HG03558 (cell line): ENCODE results near the gene CAPG.
A peak's percentile ranks its signal among the peaks of the same experiment; 100 is the strongest.

ENCODE experiments used
- ATAC-seq: cut with Tn5 transposase; IDR thresholded peaks from one replicate; pipeline ENCODE4 v1.9.1; 2021; ENCODE audit warnings: moderate number of reproducible peaks; ENCODE audit not compliant: unreplicated experiment; ENCODE audit errors: extremely low read depth

The CAPG gene

DNA sequence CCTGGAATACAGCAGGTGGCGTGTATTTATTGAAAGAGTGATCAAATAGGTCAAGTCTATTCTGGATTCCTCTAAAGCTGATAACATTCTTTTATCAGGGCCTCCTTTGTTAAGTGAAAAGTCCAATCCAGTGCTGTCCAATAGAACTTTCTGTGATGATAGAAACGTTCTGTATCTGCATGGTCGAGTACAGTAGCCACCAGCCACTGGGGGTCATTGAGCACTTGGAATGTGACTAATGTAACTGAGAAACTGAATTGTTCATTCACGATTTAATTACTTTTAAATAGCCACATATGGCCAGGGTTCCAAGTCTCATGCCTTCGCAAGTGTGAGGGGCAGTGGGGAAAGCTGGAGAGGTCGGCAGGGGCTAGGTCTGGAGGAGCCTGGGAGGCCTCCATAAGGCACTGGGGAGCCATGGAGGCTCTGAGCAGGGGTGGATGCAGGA, 28.9 kb upstream of the CAPG start:
- no peak for ATAC-seq

DNA sequence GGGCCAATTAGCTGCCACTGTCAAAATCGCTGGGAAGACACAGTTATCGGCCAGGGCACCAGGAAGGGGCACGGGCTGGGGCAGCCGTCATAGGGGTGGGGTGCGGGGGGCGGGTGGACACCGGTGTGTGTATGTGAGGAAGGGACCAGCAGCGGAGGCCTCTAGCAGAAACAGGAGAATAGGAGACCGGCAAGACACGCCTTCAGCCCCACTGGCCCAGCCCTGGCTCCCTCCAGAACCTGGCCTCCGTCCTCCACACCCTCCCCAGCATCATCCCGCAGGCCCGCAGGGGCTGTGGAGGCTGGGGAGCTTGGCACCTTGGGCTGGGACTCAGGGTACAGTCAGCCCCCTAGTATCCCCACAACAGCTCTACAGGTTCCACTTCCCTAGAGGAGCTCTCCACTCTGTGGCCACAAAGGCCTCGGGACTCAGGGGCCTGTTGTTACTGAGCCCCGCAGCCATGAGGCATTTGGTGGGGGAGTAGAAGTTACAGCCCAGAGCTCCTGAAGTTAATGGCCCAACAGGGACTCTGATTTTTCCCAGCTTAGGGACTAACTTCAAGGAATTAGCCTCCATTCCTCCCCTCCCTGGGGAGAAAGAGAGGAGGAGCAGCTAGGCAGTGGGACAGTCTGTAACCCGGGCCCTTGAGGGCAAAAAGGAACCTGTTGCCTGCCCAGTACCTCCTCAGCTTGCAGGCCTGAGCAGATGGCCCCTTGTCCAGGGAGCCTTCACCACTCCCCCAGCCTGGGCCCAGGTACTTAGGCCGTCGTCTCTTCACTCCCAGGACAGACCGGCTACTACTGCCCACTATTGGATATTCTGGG, 28.2 kb upstream of the CAPG start:
- no peak for ATAC-seq

DNA sequence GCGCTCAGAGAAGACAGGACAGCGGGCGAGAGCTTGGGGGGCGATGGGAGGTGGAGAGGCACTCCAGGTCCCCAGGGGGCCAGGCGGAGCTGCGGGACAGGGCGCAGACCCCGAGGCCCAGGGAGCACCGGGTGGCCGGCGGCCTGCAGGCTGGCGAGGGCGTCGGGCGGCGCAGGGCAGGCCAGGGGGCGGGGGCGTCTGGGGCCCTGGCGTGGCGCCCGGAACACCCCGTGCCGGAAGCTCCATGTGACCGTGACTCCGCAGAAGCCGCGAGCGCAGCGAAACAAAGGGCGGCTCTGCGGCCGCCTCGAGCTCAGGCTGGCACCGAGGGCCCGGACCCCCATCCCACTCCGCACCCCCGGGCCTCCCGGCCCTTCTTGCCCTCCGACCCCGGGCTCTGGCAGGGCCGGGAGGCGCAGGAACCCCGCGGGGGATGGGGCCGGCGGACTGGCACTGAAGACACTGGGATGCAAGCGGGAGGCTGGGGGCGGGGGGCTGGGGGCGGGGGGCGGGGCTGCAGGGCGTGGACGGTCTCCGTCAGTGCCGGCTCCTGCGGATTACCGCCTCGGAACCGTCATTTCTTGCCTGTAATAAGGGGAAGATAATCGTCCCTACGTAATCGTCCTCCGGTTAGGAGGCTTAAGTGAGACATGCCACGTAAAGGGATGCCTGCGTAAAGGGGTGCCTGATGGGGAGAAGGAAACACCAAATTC, 27.5 kb upstream of the CAPG start:
- peak; percentile 68 for ATAC-seq

GRCh38 chr2:85436836-85437487, 26.8 kb upstream of the CAPG start:
- ATAC-seq, result no peak

GRCh38 chr2:85435981-85436835, 26.0 kb upstream of the CAPG start:
- no peak for ATAC-seq

- no peak for ATAC-seq
Observed at GRCh38 chr2:85435220-85435958, 25.2 kb upstream of the CAPG start.

DNA sequence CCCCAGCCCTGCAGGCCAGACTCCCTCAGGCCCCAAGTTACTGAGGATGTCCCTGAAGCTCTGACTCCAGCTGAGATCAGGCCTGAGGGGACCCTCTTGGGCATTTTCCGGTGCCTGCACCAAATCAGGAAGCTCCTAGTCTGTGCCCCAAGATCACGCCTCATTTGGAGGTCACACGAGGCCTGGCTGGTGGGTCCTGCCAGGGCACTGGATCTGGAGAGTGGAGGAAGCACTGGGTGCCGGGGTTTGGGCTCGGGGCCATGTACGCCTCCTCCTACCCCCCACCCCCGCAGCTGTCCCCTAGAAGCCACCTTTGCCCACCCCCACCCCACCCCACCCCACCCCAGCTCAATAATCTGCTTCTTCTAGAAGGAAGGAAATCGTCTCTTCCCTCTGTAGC, 24.5 kb upstream of the CAPG start:
- ATAC-seq, result no peak

DNA sequence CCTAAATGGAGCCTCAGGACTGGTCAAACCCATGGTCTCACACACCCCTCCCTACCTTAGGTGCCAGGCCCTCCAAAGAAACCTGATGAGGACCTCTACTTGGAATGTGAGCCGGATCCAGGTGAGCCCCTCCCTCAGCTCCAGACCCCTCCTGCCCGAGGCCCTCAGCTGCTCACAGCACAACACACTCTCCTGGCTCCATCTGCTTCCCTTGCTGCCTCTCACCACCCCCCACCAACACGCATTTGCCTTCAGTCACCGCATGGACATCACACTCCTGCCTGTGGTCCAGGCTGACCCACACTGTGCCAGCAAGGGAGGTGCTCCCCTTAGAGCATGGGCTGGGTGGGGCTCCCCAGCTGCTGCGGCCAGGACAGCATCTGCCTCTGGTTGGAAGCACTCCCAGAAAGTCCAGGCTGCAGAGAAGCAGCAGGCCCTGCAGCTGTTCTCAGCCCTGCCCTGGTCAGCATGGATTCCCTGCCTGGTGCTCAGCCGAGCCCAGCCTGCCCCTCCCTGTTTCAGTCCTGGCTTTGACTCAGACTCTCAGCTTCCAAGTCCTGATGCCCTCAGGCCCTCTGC, 23.4 kb upstream of the CAPG start:
- no peak for ATAC-seq

DNA sequence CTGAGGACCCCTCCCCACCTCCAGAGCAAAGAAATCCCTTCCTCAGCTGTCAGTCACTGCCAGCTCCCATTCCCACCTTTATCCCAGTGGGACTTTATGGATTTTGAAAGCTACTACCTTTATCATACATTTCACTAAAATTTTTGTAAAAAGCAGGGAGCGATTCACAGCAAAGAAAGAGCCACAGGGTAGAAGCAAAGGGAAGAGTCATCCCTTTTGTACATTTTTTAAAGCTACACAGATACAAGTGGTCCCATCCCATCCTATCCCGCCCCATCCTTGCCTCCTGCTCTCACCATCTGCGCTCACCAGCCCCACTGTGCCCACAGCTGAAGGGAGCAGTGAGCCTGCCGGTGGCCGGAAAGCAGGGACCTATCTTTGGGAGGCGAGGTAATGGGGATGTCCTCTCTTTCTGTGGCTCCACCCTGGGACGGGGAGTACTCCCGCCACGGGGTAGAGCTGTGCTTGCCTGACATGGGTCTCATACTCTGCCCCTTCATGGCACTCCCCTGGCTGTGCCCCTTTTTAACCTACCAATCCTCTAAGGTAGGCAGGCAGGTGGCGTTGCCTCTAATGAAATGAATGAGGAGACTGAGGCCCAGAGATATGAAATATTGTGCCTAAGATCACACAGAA, 21.5 kb upstream of the CAPG start:
- no peak for ATAC-seq

DNA sequence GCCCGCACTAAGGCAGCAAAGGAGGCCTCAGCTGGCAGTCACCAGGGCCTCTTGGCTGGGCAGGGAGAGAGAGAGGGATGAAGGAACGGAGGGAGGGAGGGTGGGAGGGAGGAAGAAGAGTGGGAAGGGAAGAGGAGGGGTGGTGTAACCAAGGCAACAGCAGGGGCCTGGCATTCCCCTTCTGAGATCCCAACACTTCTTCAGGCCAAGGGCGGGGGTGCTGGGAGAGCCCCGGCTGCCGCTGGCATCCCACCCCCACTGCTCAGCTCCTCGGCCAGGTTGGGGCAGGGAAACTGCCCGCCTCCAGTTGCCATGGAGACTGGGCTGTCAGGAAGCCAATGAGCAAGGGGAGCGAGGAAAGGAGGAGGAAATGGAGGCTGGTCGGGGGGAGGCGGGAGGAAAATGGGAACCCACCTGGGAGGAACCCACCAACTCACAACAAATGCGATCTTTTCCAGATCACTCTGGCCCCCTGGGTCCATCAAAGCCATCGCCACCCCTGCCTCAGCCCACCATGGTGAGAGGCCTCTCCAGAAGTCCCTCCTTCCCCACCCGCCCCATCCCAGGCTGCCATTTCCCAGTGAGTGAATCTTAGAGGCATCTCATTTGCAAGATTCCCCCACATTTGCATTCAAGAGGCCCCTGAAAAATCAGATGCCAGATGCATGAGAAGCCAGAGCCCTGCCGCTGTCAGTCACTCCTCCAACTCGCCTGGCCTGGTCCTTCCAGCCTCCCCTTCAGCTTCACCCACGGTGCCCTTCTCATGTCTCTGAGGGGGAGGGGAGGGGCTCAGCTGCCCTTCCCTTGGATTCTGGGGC, 20.8 kb upstream of the CAPG start:
- no peak for ATAC-seq

DNA sequence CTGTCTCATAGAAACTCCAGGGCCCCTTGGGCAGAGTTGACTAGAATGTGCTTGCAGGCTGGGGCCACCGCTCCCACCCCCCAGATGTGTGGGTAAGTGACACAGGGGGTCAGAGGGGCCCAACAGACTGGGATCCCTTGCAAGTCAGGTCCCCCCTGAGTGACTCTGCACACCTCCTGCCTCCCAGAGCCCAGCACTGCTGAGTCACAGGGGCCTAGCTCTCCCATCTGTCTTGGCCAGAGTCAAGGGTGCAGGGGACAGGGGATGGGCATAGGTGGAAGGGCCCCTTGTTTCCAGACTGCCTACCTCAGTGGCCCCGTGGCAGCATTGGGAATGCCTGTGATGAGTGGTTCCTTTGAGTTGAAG, 19.7 kb upstream of the CAPG start:
- ATAC-seq, result no peak

- no peak for ATAC-seq
Observed at GRCh38 chr2:85429213-85429923, 19.2 kb upstream of the CAPG start.

GRCh38 chr2:85428343-85428881, 18.2 kb upstream of the CAPG start:
- ATAC-seq, result no peak

DNA sequence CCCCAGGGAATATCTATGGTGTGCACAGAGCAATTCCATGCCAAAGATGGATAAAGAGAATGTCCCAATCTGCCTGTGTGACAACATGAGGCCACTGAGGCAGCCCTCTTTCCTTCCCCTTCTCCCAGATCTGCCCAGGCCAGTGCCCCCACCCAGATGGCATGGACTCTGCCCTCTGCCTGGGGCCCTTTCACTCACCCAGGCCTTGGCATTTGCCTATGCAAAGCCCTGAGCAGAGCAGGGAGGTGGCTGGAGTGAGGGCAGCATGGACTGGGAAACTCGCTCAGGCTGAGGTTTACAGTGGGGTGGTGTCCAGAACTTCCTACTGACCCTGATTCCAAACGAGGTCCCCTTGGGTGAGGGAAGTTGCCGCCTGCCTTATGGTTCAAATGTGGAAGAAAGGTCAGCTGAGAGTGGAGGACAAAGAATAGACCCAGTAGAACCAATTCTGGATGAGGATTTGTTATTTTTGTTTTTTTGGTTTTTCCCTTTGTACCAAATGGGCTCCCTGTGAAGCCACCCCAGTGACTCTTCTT, 17.2 kb upstream of the CAPG start:
- ATAC-seq, result no peak

DNA sequence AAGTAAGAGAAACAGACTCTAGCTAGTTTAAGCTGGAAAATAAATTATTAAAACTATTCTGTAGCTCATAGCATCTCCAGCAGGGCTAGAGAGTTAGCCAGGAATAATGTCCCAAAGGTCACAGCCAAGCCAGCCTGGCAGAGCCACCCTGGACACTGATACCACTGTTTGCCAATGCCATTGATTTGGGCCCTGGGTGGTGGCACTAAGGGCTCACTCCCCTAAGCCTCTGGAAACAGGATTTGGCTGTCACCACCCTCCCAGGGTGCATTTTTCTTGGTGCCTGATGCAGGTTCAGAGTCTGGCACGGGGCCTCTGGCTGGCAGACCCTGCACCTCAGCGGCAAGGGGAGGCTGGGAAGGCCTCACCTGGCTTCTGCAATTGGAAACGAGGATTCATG, 15.4 kb upstream of the CAPG start:
- no peak for ATAC-seq

GRCh38 chr2:85423525-85423924, 13.4 kb upstream of the CAPG start:
- no peak for ATAC-seq

GRCh38 chr2:85422072-85422457, 11.9 kb upstream of the CAPG start:
- ATAC-seq, result no peak
